Activated CD8-positive, alpha-beta memory T cell treated with anti-CD3 and anti-CD28 coated beads for 36 hours (primary cell): ENCODE results near the gene KCNT1. TPM values are rescaled to one million over a fixed set of nuclear protein-coding genes. Genes with fewer than 3 reads are reported as not detected.

Source experiments
- CTCF ChIA-PET: fragments of 350-600 bp; sonication (Branson Sonifier 250); formaldehyde crosslinking; loops from one replicate; lab custom pipeline; 2021; ENCODE audit warnings: antibody characterized with exemption; lab: Charles Lee
- POLR2A ChIA-PET: fragments of 350-600 bp; sonication (Branson Sonifier 250); formaldehyde crosslinking; loops from one replicate; lab custom pipeline; 2021; ENCODE audit warnings: antibody characterized with exemption; lab: Charles Lee
- total RNA-seq, 2 experiments: library from RNA; stranded (reverse); gene quantifications; one replicate each; pipeline ENCODE4 v1.2.3, GENCODE V29; 2021

KCNT1 gene
- total RNA-seq, 2 experiments from 2014 or later, result not detected

DNA sequence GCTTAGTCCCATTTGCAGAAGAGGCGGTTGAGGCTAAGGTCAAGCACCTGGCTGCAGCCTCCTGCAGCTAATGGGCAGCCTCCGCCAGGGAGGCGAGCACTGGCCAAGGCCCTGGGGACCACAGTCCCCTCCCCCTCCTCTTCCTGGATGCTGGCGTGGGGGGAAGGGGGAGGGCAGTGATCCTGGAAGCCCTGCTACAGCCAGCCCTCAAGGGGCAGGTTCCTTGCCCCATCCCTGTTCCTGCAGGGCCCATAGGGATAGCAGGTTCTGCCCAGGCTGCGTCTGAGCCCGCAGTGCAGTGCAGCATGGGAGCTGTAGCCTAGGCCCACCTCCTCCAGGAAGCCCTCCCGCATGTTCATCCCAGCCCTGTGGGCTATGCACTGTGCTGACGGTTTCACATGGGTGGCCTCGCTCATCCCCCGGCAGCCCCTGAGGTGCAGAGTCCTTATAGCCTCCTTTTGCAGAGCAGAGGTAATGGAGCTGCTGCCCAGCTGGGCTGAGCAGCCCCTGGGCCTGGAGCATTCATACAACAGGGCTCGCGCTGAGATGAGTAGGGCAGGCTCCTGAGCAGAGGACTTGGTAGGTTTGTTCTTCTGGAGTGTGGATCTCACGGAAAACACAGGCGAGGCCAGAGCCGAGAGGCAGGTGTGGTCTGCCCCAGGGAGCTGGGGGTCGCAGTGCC is 36.0 kb downstream of the KCNT1 start:
- ChIA-PET POLR2A (no interaction called here), CTCF (interaction anchor here (1.2 kb wide), 1 partner anchor 15 kb away, joined by 3 read pairs; no protein-coding TSS in a partner anchor)

DNA sequence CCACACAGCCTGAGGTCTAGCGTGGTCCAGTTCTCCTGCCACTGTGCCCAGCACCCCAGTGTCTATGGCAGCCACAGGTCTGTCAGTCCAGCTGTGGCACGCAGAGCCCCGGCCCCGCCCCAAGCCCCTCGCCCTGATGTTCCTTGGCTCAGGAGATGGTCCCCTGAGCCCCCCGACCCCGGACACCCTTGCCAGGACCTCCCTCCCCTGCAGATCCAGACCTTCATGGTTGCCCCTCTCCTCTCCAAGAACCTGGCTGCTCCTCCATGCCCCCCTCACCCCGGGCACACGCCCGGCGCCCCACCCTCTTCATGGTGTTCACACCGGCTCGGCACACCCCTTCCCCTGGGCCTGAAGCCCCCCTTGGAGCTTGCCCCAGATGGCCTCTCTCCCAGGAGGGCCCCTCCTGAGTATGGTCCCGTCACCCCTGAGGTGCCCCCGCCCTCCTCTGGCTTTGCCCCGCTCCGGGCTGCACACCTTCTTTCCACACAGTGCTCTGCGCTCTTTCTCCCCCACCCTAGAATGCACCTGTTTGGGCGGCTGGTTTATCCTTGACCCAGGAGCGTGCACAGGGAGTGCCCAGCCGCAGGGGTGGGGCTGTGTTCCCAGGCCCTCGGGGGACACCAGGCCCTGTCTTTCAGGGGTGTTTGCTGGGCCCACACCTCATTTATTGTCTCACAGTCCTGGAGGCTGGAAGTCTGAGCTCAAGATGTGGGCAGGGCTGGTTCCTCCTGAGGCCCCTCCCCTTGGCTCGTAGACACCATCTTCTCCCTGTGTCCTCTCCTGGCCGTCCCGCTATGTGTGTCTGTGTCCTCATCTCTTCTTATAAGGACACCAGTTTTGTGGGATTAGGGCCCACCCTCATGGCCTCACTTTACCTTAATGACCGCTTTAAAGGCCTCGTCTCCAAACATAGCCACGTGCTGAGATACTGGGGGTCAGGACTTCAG is 37.6 kb downstream of the KCNT1 start:
- CTCF ChIA-PET, result interaction anchor here (1.2 kb wide), 1 partner anchor 17 kb away, joined by 3 read pairs; no protein-coding TSS in a partner anchor
- POLR2A ChIA-PET, result no interaction called here

DNA sequence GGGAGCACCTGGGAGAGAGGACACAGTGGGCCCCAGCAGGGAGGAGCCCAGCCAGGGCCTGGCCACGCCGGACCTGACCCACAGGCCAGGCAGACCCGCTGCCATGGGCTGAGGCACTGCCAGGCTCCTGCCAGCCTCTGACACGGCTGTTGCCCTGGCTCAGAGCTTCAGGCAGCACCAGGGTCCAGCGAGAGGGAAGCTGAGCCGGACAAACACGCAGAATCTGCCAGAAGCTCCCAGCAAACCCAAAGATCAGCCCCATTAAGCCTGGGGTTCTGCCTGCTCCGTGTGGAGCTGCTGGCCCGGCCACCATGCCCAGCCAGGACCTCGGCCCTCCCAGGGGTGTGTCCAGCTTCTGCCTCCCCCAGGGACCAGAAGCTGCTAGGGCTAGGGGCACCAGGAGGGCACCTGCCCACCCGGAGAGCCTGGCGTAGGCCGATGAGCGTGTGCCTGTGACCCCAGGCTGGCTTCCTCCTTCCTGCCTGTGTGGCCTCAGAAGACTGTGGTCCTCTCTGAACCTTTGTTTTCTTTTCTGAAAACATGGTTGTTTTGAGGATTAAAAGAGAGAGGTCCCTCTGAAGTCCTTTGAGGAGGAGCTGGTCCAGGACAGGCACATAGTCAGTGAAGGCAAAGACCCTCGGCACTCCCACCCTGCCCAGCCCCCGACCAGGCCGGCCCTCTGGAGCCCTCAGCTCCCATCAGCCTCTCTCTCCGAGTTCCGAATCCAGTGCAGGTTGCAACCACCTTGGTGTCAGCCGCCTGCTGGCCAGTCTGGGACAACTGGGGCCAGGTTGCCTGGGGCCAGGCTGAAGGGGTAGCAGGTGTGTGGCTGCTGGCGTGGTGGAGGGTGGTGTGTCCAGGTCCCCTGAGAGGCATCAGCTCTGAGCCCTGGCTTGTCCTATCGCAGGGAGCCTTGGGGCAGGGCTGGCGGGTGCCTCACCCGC is 39.6 kb downstream of the KCNT1 start:
- POLR2A ChIA-PET, result interaction anchor here (0.7 kb wide), 1 partner anchor 34 kb away, joined by 5 read pairs; no protein-coding TSS in a partner anchor

DNA sequence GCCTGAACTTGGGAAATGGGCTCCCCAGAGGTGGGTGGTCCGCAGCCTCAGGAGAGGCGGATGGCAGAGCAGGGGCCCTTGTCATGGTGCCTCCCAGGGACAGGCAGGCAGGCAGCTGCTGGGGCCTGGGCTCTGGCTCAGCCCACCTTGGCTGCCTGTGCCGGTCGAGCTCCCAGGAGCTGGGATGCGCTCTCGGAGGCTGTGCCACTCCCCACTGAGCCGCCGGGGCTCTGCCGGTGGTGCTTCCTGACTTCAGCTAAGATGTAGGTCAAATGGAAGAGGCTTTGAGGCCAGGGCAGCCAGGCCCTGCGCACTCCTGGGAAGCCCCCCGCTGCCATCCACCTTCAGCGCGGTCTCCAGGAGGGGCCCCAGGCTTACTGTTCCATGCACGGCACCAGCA is 41.0 kb downstream of the KCNT1 start:
- POLR2A ChIA-PET, result no interaction called here
- CTCF ChIA-PET, result no interaction called here

More for the DNA sequence above, 39.6 kb downstream of the KCNT1 start:
- CTCF ChIA-PET, result no interaction called here

DNA sequence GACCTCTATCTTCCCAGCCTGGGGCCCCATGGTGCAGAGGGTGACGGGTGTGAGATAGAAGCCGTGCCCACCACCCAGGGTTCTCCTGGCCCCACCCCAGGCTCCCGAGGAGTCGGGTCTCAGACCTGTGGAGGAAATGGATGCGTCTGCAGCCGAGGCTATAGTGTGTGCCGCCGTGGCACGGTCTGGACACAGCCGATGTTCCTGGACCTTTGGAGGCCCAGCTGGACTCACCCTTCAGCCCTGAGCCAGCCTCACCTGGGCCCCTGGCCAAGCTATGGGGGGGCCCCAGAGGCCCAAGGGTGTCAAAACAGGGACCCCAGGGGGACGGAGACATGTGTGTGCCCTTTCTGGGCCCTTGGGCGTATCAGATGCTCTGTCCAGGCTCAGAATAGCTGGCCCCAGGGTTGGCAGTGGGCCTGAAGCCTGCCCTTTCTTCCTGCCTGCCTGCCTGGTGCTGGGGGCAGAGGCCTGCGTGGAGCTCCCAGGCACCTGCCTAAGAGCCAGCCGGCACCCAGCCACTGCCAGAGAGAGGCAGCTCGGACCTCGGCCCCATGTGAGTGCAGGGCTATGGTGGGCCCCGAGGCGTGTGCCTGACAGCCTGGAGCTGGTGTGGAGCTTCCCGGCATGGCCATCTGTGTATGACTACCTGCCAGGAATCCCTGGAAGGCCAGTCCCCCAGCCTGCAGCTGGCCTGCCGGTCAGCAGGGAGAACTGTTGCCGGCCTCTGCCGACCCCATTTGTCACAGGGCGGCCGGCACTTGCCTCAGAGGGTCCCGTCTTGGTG is 41.8 kb downstream of the KCNT1 start:
- CTCF ChIA-PET, result no interaction called here
- POLR2A ChIA-PET, result no interaction called here

DNA sequence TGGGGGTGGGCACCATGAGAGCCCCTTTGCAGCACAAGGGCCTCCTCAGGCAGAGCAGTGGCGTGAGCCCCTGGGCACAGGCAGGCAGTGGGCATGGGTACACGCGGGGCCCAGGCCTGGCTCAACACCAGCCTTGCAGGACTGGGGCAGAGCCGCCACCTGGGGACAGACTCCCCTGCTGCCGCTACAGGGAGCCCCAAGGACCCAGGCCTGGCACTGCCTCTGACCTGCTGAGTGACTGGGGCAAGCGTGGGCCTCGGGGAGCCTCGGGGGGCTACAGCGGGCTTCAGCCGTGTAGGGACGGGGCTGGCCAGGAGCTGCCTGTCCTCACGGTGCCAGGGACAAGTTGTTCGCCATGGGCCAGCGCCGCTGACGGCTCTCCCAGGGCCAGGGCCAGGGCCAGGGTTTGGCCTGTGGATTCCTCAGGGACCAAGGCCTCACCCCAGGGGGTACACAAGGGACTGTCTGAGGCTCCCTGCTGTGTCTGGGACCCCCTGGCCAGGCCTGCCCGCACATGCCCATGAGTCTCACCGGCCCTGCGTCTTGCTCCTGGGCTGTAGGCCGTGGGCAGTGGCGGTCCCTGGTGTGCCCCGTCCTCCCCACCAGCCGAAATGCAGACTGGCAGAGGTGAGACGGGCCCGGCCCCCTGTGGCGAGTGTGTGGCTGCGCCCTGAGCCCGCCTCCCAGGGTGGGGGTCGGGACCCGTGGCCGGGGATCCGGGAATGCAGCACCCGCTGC is 42.5 kb downstream of the KCNT1 start:
- ChIA-PET POLR2A (no interaction called here), CTCF (no interaction called here)

DNA sequence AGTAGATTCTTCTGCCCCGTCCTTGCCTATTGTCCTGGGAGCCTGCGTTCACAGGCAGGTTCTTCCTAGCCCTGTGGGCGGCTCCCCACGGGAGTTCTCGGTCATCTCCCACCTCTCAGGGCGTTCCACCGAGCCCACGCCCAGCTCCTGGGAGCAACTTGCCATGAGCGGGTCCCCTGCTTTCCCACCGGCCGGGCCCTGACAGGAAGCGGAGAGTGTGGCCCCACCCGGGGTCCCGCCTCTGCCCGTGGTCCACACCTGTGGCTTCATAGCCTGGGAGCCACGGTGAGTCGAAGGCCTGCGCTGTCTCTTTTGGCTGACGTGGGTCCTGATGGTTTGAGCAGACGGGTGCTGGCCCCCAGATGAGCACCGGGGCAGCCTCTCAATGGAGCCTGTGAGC is 43.2 kb downstream of the KCNT1 start:
- ChIA-PET CTCF (no interaction called here), POLR2A (no interaction called here)

DNA sequence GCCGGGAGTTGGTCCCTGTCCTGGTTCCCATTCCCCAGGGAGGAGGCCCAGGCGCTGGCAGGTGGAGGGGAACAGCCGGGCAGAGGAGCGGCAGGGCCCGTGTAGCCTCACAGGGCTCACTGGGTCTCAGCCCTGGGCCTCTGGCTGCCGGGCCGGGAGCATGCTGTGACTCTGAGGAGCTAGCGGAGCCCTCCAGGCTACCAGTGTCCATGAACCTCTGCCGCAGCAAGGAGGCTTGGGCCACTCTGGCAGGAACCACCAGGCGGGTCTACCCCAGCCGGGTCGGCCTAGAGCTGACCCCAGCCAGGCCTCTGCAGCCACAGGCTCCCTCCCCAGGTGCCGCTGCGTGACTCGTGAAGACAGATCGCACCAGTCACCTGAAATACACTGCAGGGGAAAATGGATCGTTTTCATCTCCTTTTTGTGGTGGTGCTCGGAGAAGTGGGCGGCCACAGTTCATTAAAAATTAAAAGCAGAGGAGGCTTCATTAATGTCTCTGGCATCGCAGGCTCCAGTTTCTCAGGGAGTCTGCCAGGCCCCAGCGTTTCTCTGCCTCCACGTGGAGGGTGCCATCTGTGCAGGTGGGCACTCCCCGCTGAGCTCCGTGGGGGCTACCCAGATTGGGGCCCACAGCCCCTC is 43.8 kb downstream of the KCNT1 start:
- CTCF ChIA-PET, result no interaction called here
- POLR2A ChIA-PET, result no interaction called here

DNA sequence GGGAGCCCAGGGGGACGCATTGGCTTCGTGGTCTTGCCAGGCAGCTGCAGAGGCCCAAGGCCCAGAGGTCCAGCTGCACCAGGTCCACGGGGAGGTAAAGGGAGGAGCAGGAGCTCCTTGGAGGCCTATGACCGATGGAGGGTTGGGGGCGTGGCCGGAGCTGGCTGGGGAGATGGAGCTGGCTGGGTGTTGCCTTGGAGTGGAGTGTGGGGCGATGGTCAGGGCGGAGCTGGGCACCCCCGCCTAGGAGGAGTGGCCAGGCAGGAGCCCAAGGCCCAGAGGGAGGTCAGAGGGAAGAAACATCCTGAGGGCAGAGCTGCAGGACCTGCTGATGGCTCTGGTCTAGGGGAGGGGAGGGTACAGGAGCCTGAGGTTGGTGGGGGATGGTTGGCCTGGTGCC is 44.6 kb downstream of the KCNT1 start:
- CTCF ChIA-PET, result no interaction called here
- POLR2A ChIA-PET, result no interaction called here

DNA sequence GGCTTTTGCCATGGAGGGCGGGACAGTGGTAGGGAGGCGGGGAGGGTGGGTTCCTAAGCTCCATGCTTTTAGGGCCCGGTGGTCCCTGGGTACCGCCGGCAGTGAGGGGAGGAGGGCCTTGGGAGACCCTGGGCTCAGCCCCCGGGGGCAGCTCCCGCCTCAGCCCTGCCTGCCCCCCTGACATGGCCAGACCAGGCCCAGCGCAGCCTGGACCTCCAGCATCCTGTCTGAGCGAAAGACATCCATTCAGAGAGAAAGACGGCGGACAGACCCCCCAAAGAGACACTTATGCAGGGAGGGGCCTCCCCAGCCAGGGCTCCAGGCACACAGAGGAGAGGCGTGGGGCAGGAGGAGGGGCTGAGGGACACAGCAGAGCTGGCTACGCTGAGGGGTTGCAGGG is 45.3 kb downstream of the KCNT1 start:
- ChIA-PET CTCF (no interaction called here), POLR2A (no interaction called here)

DNA sequence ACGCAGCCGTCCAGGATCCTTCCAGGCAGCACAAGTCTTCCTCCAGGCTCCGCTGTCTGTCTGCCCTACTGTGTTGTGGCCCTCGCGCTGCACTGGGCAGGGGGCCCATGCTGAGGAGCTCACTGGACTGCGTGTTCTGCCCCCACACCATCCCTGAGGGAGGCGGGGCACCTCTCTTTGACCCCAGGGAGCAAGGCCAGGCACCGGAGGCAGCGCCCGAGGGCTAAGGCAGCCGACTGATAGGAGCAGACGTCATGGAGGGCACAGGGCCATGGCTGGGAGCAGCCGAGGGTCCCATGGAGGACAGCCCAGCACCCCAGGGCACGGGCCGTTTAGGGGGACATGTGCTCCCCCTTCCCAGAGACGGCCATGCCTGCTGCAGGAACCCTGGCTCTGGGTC is 46.7 kb downstream of the KCNT1 start:
- ChIA-PET POLR2A (no interaction called here), CTCF (no interaction called here)

DNA sequence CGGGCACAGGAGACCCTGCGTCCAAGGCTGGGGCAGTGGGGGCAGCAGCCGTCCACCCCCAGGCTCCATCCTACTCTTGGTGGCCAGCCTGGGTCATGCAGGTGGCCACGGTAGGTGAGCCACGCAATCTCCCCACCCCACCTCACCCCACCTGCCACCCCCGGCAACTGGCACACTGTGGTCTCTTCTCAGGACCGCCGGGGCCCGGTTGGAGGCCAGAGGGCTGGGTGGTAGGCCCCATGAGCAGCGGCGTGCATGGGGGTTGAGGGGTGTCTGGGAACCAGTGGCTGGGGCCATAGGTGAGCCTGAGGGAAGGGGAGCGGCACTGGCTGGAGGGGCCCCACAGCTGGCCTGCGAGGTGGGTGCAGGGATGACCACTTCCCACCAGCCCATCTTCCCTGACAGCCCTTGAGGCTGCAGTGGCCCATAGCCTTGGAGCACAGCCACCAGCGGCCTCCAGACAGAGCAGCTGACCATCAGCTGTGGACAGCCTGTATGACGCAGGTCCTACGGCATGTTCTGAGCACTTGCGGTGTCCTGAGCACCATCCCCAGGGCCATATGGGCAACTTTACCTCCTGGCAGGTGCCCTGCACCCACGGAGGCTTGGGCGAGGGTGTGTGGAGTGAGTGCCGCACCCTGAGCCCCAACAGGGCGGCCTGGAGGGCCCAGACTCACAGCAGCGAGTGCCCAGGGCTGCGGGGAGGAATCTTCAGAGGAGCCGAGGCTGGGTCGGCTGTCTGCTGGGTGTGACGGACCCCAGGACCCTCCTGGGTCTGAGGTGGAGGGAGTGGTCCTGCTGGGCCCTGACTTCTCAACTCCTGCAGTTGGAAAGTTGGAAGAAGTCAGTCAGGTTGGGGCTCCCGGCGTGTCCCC is 47.4 kb downstream of the KCNT1 start:
- CTCF ChIA-PET, result no interaction called here
- POLR2A ChIA-PET, result no interaction called here

DNA sequence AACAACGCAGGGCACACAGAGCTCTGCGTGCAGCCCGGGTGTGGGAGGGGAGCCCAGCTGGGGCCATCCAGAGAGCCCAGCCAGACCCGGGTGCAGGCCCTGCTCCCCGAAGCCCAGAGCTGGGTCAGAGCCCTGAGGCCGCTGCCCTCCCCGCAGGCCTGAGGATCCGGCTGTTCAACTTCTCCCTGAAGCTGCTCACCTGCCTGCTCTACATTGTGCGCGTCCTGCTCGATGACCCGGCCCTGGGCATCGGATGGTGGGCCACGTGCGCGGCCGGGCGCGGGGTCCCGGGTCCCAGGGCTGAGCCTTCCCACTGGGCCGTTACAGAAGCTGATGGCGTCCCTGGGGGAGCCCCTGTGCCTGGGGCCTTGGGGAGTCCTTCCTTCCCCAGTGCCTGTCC is 48.8 kb downstream of the KCNT1 start:
- POLR2A ChIA-PET, result no interaction called here
- CTCF ChIA-PET, result no interaction called here

DNA sequence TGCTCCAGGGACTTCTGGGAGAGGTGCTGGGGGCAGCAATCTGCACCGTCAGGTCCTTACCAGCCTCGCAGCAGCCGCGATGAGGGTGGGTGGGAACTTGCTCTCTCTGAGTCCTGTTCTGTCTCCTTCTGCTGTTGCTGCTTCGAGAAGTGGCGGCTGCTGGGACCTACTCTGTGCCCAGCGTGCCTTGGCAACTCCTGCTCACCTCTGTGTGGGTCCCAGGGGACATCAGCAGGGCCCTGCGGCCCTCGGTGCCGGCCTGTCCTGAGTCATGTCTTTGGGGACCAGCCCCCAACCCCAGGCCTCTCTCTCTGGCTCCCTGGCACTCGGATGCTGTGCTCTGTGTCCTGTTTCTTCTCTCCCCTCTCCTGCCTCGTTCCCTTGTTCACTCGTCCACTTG is 49.5 kb downstream of the KCNT1 start:
- ChIA-PET CTCF (no interaction called here), POLR2A (no interaction called here)

DNA sequence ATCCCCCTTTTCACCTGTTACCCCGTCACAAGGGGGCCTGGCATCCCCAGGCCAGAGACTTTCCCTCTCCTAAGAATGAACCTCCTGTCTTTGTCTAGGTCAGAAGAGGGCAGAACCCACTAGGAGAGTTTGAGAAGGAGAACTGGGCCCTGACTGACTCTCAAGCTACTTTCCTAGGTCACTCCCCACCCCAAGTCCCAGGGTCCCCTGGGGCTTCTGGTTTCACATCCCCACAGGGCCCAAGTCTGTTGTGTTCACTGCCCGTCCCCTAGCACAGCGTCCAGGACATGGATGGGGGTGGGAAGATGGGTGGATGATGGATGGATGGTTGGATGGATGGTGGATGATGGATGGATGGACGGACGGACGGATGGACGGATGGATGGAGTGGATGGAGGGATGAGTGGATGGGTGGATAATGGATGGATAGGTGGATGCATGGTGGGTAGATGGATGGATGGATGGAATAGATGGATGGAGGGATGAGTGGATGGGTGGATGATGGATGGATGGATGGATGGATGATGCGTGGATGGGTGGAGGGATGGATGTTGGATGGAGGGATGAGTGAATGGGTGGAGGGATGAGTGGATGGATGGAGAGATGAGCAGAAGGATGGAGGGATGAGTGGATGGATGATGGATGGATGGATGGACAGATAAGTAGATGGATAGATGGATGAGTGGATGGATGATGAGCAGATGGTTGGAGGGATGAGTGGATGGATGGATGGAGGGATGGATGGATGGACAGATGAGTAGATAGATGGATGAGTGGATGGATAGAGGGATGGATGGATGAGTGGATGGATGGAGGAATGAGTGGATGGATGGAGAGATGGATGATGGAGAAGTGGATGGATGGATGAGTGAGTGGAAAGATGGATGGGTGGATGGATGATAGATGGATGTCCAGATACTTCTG is 50.6 kb downstream of the KCNT1 start:
- ChIA-PET CTCF (no interaction called here), POLR2A (no interaction called here)
